ENCODE measurements around the gene AQP5. TPM values are rescaled to one million over a fixed set of nuclear protein-coding genes. Genes with fewer than 3 reads are reported as not detected.

Gene AQP5
- total RNA-seq, 1 experiment from 2014 or later, result not detected

GRCh38 chr12:49974677-49975317 lies 13.1 kb downstream of the AQP5 start:
- Histone ChIP-seq H3K4me1 (ENCODE audit: insufficient read depth, low read length) (no peaks in the 10 kb centered on the region), H3K4me2 (ENCODE audit: low read length) (no peak overlapping the region), H3K9me2 (replicated peaks; ENCODE audit: low read length) (no peaks in the 10 kb centered on the region), H4K20me1 (ENCODE audit: low read length) (no peaks in the 10 kb centered on the region), H3K4me3 (ENCODE audit: low read length) (no peak overlapping the region), H2AFZ (ENCODE audit: low read length) (no peak overlapping the region), H3K27ac (ENCODE audit: low read length) (no peak overlapping the region), H3K36me3 (ENCODE audit: low read depth, low read length) (no peaks in the 10 kb centered on the region), H3F3A (ENCODE audit: low read length, unreplicated experiment) (no peaks in the 10 kb centered on the region), H3K79me2 (ENCODE audit: low read length) (no peaks in the 10 kb centered on the region), H3K9ac (ENCODE audit: low read length) (no peak overlapping the region), H3K27me3 (ENCODE audit: low read length) (no peaks in the 10 kb centered on the region), H3K9me3 (ENCODE audit: low read length) (no peaks in the 10 kb centered on the region)
- ChIA-PET POLR2A (ENCODE audit: unreplicated experiment) (interaction anchor here (0.7 kb wide), 1 partner anchor 9 kb away, joined by 7 read pairs; no protein-coding TSS in a partner anchor), CTCF (interaction anchor here (0.5 to 1.7 kb wide), 2 partner anchors 82 to 96 kb away, joined by 4 to 7 read pairs; no protein-coding TSS in a partner anchor)
- DNase-seq (no peak), ATAC-seq (no peak)
- TF ChIP-seq EZH2phosphoT487 (IDR thresholded peaks at IDR 0.05; ENCODE audit: borderline replicate concordance, low read length) (no peak), EZH2 (IDR thresholded peaks at IDR 0.05; ENCODE audit: low read length, unreplicated experiment) (no peak), CTCF (conservative IDR thresholded peaks at IDR 0.05; ENCODE audit: low read depth, low read length) (no peak)
- intact Hi-C loops (cut with micrococcal nuclease), result loop anchor here (2.0 kb wide), 1 partner anchor 82 kb away; the partner anchor contains the start of gene ASIC1
- no TSS peak for BruUV-seq (replicated peaks)

- H3K9me2 ChIP-seq (replicated peaks; ENCODE audit: low read length), result no peaks in the 10 kb centered on the region
- no peaks in the 10 kb centered on the region for H3K79me2 ChIP-seq (ENCODE audit: low read length)
- H3K4me1 ChIP-seq (ENCODE audit: insufficient read depth, low read length), result no peaks in the 10 kb centered on the region
- H3K36me3 ChIP-seq (ENCODE audit: low read depth, low read length), result no peaks in the 10 kb centered on the region
- POLR2A ChIA-PET (ENCODE audit: unreplicated experiment), result no interaction called here
- no TSS peak for BruUV-seq (replicated peaks)
- H4K20me1 ChIP-seq (ENCODE audit: low read length), result no peaks in the 10 kb centered on the region
- H3K27ac ChIP-seq (ENCODE audit: low read length), result no peak overlapping the region
- no peaks in the 10 kb centered on the region for H3K9me3 ChIP-seq (ENCODE audit: low read length)
- DNase-seq (no peak), ATAC-seq (no peak)
- H3K4me3 ChIP-seq (ENCODE audit: low read length), result no peak overlapping the region
- TF ChIP-seq EZH2phosphoT487 (IDR thresholded peaks at IDR 0.05; ENCODE audit: borderline replicate concordance, low read length) (no peak), EZH2 (IDR thresholded peaks at IDR 0.05; ENCODE audit: low read length, unreplicated experiment) (no peak), CTCF (conservative IDR thresholded peaks at IDR 0.05; ENCODE audit: low read depth, low read length) (no peak)
- H3F3A ChIP-seq (ENCODE audit: low read length, unreplicated experiment), result no peaks in the 10 kb centered on the region
- H3K9ac ChIP-seq (ENCODE audit: low read length), result no peak overlapping the region
- no peak overlapping the region for H2AFZ ChIP-seq (ENCODE audit: low read length)
- CTCF ChIA-PET, result interaction anchor here (1.7 kb wide), 1 partner anchor 95 kb away, joined by 7 read pairs; no protein-coding TSS in a partner anchor
- H3K27me3 ChIP-seq (ENCODE audit: low read length), result no peaks in the 10 kb centered on the region
- intact Hi-C loops (cut with micrococcal nuclease), result loop anchor here (2.0 kb wide), 1 partner anchor 81 kb away; the partner anchor contains the start of gene ASIC1
- H3K4me2 ChIP-seq (ENCODE audit: low read length), result no peak overlapping the region
Observed at GRCh38 chr12:49975318-49975761, 13.7 kb downstream of the AQP5 start.

GRCh38 chr12:49976557-49976956 lies 14.9 kb downstream of the AQP5 start:
- intact Hi-C loops (cut with micrococcal nuclease), result no loop called here
- no TSS peak for BruUV-seq (replicated peaks)

More at GRCh38 chr12:49976557-49976956, 14.9 kb downstream of the AQP5 start:
- no peaks in the 10 kb centered on the region for H3K4me1 ChIP-seq (ENCODE audit: insufficient read depth, low read length)
- POLR2A ChIA-PET (ENCODE audit: unreplicated experiment), result interaction anchor here (0.6 kb wide), 1 partner anchor 16 kb away, joined by 3 read pairs; no protein-coding TSS in a partner anchor
- CTCF ChIA-PET, result no interaction called here
- H3K4me3 ChIP-seq (ENCODE audit: low read length), result no peak overlapping the region
- H3K27me3 ChIP-seq (ENCODE audit: low read length), result no peaks in the 10 kb centered on the region
- no peaks in the 10 kb centered on the region for H3K9me2 ChIP-seq (replicated peaks; ENCODE audit: low read length)
- no peaks in the 10 kb centered on the region for H3F3A ChIP-seq (ENCODE audit: low read length, unreplicated experiment)
- TF ChIP-seq CTCF (conservative IDR thresholded peaks at IDR 0.05; ENCODE audit: low read depth, low read length) (no peak), EZH2 (IDR thresholded peaks at IDR 0.05; ENCODE audit: low read length, unreplicated experiment) (no peak), EZH2phosphoT487 (IDR thresholded peaks at IDR 0.05; ENCODE audit: borderline replicate concordance, low read length) (no peak)
- H3K36me3 ChIP-seq (ENCODE audit: low read depth, low read length), result no peaks in the 10 kb centered on the region
- no peaks in the 10 kb centered on the region for H4K20me1 ChIP-seq (ENCODE audit: low read length)
- no peaks in the 10 kb centered on the region for H3K79me2 ChIP-seq (ENCODE audit: low read length)
- no peak overlapping the region for H3K27ac ChIP-seq (ENCODE audit: low read length)
- H3K4me2 ChIP-seq (ENCODE audit: low read length), result no peak overlapping the region
- ATAC-seq (no peak), DNase-seq (no peak)
- H3K9ac ChIP-seq (ENCODE audit: low read length), result no peak overlapping the region
- H2AFZ ChIP-seq (ENCODE audit: low read length), result no peak overlapping the region
- no peaks in the 10 kb centered on the region for H3K9me3 ChIP-seq (ENCODE audit: low read length)
